GM21526 (cell line): ENCODE results near the gene GABRE.

ENCODE experiments used
- ATAC-seq: cut with Tn5 transposase; IDR thresholded peaks from one replicate; pipeline ENCODE4 v1.9.1; 2021; ENCODE audit warnings: moderate library complexity; ENCODE audit not compliant: unreplicated experiment, low FRiP score

Gene GABRE, protein sequence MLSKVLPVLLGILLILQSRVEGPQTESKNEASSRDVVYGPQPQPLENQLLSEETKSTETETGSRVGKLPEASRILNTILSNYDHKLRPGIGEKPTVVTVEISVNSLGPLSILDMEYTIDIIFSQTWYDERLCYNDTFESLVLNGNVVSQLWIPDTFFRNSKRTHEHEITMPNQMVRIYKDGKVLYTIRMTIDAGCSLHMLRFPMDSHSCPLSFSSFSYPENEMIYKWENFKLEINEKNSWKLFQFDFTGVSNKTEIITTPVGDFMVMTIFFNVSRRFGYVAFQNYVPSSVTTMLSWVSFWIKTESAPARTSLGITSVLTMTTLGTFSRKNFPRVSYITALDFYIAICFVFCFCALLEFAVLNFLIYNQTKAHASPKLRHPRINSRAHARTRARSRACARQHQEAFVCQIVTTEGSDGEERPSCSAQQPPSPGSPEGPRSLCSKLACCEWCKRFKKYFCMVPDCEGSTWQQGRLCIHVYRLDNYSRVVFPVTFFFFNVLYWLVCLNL

DNA sequence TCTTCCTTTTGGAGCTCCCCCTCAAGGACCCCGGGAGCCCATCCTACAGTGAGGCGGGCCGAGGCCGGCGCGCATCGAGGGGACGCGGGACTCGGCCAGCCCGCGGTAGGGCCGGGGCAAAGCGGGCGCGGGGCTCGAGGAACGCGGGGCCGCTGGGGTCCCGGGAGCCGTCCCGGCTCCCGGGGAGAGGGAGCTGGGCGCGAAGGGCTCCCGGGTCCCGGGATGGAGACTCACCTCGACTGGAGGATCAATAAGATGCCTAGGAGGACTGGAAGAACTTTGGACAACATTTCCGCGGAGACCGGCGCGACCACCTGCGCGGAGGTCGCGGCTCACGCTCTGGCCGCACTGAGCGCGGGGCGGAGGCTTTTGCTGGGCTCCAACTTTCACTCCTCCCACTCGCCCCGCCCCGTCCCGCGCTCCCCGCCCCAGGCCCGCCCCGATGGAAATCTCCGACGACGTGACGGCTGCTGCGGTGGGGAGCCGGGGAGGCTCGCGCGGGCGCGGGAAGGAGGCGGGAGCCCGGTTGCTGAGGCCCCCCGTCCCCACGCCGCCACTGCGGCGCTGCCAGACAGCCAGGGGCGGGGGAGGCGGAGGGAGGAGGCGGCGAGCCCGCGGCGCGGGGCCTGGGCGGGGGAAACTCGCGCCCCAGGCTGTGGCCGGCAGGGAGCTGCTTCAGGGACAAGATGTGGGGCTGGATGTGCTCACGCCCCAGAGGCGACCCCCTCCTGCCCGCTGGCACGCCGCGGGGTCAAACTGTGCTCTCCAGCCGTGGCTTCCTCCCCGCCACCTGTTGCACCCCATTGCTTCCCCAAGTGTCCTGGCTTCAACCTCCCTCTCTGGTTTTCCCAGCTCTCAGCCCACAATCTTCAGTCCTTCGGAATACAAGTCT lies at the start of gene GABRE:
TSS of gene GABRE (minus strand) at position 341 of the 892 bp plus-strand sequence. CDS start at position 290, 51 bp downstream.
- no peak for ATAC-seq

DNA sequence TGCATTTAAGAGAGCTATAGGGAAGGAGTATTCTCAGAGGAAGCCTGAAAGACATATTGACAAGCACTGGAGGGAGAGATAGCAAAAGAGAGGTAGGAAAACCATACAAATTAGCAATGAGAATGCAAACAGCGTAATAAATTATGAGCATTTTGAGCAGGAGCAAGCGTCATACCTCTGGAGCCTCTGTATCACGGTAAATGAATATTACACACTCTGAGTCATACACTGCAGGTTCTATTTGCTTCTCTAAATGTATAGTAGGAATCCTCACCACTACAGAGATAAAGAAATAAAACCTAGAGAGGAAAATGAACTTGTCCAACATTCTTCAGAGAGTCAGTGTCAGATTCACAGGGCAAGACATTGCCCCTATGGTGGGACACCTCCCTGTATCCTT lies 46.4 kb upstream of the GABRE start:
- ATAC-seq: no peak

DNA sequence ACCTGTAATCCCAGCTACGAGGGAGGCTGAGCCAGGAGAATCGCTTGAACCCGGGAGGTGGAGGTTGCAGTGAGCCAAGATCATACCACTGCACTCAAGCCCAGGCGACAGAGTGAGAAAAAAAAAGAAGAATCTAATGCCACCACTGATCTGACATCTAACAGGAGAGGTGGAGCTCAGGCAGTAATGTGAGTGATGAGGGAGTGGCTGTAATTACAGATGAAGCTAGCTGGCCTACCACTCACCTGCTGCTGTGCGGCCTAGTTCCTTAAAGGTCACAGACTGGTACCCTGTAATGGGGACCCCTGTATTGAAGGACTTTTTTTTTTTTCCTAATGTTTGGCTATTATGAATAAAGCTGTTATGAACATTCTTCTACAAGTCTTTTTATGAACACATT lies 25.3 kb upstream of the GABRE start:
- no peak for ATAC-seq

DNA sequence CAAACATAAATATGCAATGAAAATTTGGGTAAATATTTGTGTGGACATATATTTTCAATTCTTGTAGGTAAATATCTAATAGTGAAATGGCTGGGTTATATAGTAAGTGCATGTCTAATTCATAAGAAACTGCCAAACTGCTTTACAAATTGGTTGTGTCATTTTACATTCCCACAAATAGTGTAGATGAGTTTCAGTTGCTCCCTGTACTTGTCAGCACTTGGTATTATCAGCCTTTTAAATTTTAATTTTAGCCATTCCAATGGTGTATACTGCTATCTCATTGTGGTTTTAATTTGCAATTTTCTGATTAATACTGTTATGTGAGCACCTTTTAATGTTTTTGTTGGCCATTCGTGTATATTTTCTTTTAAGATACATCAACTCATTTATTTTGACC lies 23.1 kb upstream of the GABRE start:
- ATAC-seq: no peak

DNA sequence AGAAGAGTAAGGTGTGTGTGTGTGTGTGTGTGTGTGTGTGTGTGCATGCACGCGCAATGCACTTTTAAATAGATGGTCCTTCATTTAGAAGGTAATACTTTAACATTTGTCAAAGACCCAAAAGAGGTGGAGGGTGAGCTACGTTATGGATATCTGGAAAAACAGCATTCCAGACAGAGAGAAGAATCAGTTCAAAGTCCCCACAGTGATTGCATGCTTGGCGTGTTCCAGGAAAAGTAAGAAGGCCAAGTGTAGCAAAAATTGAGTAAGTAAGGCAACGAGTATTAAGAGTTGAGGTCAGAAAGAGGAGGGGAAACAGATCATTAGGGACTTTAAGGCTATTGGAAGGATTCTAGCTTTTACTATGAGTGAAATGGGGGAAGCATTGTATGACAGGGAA lies 21.9 kb upstream of the GABRE start:
- no peak for ATAC-seq

DNA sequence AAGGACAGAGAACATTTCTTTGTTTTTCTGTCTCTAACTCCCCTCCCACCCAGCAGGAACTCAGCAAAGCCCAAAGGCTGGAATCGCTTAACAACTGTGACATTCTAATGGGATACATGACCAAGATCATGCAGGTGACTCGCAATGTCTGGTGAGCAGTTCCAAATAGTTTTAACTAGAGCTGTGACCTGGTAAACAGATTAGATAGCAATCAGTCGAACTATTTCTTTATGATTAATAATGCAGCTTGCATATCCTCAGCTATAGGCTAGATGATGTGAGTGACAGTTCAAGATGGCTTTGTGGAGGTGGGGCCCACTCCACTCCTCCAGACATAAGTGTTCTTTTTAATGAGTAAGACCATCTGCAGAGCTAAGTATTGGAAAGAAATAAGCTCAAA lies 20.0 kb upstream of the GABRE start:
- ATAC-seq: no peak

DNA sequence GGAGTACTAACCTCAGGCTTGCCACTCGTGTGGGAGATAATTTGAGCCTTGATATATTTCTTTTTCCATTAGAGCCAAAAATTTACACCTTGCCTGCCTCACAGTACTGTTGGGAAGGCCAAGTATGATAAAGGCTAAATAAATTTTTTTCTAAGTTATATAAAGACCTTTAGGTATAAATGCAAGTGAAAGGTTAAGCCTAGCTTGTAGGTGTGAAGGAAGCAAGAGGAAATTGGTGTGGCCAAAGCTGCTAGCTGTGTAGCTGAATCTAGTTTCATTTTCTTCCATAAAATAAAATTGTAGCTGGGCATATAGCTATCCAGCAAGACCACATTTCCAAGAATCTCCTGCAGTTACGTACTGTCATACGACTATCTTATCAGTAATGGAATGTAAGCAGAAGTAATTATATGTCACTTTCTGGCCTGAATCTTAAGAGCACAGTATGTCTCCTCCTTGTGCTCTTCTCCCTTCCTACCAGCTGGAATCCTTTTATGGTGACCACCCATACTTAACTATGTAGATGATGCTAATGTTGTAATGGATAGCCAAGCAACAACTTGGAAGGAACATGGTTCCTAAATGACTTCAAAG lies 14.3 kb upstream of the GABRE start:
- ATAC-seq: no peak

DNA sequence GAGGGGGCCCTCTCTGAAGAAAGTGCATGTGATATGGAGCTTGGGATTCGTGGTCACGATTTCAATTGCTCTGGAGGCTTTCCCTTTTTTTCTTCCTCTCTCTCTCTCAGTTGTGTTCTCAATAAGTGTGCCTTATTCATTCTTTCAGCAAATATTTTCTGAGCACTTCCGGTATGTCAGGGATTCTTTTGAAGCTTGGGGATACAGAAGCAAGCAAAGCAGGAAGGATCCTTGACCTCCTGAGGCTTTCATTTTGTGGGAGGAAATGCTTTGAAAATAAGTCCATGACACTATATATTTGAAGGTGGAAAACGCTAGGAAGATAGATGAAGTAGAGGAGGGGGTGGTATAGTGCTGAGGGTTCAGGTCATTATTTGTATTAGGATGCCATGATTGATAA lies 12.6 kb upstream of the GABRE start:
- no peak for ATAC-seq

DNA sequence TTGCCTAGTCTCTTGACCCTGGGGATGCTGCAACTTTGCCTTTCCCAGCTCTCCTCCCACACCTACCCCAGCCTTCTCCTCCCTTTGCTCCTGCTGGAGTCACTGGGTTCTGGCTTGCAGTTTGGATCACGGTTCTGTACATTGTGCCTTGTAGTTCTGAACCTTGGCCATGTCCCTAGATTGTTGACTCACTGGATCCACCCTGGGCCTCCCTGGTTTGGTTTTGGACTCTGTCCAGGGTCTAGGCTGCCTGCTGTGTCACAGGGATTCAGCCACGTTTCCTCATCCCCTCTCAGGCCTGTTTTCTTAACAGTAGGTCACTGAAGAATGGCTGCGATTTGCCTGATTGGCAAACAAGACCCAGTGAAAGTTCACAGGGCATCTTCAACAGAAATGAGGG lies 11.5 kb upstream of the GABRE start:
- ATAC-seq: no peak

DNA sequence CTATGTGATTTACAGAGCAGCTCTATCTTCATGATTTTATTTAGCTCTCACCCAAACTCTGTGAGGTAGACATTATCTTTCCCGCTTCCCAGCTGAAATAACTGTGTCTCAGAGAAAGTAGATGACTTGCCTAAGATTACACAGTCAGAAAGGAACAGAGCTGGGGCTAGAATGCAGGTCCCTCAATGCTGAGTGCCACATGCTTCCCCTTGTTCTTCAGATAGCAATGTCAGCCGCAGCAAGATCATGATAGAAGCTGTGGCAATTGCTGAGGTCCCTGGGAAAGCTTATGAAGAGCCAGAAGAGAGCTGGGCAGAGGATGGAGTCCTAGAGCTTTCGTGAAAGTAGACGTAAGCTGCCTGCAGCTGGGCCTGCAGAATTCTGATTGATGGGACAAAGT lies 11.1 kb upstream of the GABRE start:
- ATAC-seq: no peak

DNA sequence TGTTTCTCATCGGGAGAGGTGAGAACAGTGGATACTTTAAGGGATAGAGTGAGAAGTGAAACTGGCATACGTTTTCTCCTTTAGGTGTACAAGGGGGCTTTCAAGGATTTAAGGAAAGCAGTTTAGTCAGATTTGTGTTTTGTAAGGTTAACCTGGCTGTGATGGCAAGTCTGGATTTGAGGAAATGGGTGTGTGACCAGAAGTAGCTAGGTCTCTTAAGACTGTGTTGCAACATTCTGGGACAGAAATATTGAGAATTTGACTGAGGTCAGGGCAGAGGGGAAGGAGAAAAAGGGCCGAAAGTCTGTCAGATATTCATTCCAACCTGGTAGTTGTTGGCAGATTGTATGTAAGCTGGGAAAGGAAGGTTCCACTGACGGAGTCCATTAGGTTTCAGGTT lies 10.4 kb upstream of the GABRE start:
- no peak for ATAC-seq

DNA sequence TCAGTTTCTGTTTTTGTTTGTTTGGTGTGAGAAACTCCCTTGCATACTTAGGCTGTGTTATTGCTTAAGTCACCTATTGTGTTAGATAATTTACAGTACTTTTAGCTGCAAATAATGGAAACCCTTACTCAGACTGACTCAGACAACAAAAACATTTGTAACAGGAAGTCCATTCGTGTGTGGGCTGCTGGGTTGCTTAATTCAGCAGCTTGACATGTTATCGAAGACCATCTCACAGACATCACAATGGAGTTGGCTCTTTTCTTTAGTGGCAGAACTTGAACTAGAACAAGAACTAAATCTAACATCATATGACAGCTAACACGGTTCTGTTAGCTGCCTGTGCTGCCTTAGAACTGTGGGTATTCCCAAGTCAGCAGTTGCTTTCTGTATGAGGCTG lies 9.9 kb upstream of the GABRE start:
- ATAC-seq: no peak

DNA sequence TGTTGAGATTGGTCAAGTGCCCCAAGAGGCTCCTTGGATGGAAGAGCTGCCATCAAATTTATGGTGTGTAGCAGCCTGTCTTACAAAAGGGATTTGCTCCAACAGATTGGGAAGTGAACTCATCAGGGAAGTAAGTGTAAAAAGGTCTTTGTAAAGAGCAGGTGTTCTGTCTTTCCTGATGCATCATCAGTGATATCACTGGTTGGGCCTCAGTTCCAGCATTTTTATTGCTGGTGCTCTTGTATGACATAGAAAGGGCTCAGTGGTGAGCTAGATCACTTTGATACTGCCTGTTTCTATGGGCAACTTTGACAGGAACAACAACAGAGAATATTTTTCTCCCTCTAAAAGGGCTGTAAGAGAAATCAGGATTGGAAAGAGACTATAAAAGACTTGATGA lies 8.7 kb upstream of the GABRE start:
- no peak for ATAC-seq

DNA sequence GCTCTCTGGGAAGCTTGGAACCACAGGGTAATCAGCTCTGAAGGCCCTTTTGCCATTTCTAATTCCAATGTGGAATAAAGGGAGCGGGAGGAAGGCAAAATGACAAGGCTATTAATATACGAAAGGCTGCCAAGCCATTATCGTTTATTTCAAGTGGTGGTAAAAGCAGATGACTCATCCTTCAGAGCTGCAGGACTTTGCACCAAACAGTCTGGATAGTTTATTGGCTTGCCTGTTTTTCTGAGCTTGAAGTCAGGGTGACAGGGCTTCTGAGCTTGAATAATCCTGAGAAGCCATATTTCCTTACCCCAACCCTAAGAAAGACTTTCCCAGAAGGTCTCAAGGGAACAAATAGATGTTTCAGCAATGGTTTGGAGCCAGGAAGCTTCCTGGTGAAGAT lies 7.7 kb upstream of the GABRE start:
- ATAC-seq: no peak

DNA sequence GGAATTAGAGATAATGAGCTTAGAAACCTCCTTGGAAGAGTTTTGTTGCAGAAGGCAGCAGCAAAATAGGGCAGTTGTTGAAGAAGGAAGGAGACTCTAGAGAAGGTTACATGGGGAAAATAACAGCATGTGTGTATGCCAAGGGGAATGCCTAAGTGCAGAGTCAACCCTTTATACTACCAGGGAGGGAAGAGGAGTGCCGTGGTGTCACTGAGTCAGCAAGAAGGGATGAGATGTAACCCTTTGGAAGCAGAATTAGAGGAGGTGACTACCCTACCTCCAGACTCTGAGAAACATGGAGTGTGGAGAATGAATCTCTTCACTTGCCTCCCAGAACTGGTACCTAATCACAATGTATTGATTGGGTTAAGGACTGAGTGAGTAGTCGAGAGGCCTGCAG lies 6.7 kb upstream of the GABRE start:
- ATAC-seq: no peak

DNA sequence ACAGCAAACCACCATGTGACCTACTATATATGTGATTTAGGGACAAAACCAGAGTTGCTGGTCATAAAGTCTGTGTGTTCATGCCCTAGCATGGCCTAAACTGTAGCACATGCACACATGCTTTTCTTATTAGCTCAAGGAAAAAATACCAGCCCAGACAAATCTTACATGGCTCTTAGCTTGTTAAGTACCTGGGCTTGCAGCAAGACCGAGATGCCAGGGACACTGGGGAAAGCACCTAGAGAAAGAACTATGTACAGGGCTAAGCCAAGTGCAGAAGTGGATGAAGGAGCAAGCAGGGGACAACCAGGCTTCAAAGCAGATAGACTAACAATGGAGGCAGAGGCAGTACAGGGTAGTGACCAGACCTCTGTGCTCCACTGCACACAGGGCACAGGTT lies 3.4 kb upstream of the GABRE start:
- no peak for ATAC-seq

DNA sequence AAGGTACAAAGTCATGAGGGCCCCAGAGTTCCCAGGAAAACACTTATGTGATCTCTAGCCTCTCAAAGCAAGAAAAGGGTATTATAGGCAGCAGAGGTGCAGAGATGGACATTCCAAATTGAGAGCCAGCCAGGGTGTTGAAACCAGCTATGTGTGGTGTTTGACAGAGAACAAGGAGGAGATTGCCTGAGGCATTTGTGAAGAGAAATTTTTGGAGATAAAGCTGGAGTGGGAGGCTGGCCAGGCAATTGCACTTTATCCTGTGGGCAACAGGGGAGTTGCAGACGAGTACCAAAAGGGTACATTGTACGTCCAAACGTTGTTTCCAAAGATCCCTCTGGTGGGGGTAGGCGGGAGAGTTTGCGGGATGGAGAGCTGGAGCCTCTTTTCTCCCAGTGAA lies 2.5 kb upstream of the GABRE start:
- no peak for ATAC-seq

DNA sequence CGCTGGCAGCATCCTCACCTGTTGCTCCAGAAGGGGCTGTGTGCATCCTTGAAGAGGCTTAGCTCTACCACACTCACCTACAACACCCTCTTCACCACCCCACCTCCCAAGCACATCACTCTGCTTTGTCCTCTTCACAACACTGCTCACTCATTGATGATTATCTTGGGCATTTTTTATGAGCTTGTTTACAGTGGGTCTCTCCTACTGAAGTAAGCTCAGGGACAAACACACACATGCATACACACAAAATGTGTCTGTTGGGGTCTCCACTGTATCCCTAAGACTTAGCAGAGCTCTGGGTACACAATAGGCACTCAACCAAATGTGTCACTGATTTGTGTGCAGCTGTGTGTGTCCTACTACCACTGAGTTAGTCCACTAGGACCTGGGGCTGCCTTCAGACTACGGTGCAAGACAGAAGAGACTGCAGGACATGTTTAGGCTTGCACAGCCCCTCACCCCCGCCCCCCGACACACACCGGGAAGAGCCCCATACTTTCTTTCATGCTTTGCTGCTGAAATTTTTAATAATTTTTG lies 1.3 kb upstream of the GABRE start:
- ATAC-seq: no peak

DNA sequence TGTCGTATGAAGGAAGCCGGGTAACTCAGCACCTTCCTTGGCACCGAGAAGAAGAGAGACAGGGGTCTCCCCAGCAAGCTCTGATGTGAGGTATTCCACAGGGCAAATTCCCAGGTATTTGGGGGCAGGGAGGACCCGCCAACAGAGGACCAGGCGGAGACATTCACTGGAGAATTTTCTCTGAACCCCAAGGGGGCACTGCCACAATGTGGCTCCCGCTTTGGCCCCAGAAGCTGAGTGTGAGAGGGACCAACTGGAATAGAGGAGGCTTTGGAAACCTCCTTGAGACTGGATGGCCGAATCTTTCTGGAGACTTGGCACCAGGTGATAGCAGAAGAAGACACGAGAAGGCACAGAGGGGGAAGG lies 735 bp upstream of the GABRE start:
- no peak for ATAC-seq

DNA sequence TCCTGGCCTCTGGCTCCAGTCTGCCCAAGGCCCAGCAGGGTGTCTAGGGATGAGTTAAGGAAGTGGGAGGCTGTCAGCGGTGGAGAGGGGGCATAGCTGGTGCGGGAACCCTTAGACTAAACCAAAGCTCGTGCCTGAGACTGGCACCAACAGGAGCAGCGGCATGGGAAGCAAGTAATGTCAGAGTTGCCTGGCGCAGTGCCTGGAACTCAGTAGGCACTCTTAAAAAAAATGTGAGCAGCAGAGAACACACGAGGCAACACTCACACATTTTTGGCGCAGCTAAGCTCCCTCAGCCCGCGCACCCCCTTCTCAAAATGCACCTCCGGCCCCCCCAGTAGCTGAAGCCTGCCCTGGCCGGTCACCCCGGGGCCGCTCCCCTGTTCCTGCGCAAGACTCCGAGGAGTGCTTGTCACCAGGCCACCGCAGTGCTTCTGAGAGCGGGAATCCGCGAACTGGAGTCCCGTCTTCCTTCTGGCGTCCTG lies 583 bp downstream of the GABRE start:
- ATAC-seq: no peak
